GM15510 (cell line): ENCODE data around the gene KIAA0232.

Source experiments
- POLR2A ChIP-seq: IDR thresholded peaks from 3 replicates; pipeline ENCODE4 v1.6.1; 2011; ENCODE audit warnings: borderline replicate concordance; ENCODE audit not compliant: insufficient read length; ENCODE audit errors: extremely low read depth

Gene KIAA0232

DNA sequence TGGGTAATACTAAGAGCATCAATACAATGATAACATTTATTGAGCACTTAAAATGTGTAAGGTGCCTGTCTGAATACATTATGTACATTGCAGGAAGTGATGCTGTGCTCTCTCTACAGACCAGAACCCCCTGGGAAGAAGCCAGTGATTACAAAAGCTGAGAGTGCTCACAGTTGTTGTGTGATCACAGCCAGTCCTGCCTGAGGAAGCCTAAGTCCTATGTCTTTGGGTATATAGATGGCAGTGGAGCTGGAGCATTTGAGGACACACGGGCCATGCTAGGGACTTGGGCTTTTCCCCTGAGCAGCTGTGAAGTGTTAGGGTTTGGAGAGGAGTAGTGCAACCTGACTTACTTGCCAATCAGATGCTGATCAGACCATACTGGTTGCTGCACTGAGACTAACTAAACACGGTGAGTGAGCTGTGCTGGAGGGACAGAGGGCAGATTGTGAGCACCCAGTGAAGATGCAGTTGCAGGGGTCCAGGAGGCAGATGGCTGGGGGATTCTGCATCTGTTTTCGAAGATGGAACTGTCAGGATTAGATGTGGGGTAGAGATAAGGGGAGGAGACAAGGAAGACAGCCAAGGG is 66.3 kb downstream of the KIAA0232 start:
- TF ChIP-seq POLR2A = no peak

DNA sequence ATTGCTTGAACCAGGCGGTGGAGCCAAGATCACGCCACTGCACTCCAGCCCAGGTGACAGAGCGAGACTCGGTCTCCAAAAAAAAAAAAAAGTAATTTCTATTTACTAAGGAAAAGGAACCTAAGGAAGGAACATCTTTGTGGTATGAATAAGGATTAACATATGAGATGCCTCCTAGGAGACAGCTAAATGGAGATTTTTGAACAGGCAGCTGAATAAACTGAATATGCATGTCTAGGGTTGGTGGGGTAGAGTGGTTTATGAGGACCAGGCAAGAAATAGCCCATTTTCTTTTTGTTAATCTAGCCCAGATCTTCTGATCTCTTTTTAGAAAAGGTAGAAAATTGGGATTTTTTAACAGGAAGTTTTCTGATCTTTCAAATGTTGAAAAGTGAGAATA is 67.2 kb downstream of the KIAA0232 start:
- no peak for TF ChIP-seq POLR2A

DNA sequence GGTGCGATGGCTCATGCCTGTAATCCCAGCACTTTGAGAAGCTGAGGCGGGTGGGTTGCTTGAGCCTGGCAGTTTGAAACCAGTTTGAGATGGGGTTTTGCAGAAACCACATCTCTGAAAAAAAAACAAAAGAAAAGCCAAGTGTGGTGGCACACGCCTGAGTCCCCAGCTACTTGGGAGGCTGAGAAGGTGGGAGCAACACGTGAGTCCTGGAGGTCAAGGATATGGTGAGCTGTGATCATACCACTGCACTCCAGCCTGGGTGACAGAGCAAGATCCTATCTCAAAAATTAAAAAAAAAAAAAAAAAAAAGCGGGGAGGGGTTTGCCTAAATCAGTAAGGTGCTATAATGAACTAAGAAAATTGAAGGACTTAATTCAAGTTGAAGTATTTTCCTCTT is 68.9 kb downstream of the KIAA0232 start:
- no peak for TF ChIP-seq POLR2A

DNA sequence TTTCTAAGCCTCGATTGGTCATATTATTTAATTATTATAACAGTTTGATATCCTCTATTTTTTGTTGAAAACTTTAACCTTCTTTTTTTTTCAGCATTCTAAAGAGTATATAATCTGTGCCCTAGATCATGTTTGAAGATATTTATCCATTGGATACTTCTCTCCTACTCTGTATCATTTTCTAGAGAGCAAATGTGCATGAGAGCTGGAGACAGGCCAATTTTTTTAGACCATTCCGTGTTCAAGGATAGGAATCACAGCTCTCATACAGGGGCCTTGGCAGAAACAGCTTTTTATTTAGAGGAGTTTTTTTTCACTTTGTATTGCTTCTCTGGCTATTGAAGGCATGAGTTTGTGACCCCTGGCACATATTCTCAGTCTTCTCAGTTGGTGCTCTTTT is 69.4 kb downstream of the KIAA0232 start:
- no peak for TF ChIP-seq POLR2A

DNA sequence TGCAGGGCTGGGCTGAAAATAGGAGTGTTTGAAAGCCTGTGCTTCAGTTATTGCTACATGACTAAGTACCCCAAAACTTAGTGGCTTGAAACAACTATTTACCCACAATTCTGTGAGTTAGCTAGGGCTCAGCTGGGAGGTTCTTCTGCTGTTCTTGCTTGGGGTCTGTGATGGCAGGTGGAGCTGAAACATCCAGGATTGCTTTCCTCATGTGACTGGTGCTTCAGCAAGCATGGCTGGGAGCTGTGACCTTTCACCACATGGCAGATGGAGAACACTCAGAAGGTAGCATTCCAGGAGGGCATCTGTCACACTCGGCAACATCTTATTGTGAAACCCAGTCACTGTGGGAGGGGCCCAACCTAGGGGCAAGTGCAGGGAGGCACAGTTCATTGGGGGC is 70.1 kb downstream of the KIAA0232 start:
- TF ChIP-seq POLR2A = no peak

DNA sequence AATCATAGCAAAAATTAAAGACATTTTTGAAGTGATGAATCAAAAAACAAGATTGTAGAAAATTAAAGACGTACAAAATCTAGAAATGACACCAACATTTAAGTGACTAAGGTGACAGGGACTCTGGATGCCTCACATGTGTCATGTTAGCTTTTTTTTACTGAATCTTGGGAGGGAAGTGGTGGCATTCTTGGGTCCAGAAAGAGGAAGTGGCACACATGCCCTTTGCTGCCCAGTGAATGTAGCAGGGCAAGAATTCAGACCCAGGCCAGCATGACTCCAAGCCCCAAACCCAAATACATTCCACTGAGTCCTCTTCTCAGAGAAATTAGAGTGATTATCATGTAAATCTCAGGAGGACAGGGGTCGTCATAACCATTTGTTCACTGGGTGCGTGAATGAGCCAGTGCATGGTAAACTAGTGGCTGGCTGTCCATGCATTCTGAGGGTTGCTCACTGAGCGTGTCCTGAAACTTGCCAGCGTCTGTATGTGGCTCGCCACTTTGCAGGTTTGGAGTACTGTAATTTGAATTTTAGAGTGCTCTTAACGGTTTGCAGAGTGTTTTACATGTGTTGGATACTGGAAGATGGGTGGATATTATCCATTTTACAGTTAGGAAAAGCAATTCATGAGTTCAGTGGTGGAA is 71.7 kb downstream of the KIAA0232 start:
- no peak for TF ChIP-seq POLR2A

DNA sequence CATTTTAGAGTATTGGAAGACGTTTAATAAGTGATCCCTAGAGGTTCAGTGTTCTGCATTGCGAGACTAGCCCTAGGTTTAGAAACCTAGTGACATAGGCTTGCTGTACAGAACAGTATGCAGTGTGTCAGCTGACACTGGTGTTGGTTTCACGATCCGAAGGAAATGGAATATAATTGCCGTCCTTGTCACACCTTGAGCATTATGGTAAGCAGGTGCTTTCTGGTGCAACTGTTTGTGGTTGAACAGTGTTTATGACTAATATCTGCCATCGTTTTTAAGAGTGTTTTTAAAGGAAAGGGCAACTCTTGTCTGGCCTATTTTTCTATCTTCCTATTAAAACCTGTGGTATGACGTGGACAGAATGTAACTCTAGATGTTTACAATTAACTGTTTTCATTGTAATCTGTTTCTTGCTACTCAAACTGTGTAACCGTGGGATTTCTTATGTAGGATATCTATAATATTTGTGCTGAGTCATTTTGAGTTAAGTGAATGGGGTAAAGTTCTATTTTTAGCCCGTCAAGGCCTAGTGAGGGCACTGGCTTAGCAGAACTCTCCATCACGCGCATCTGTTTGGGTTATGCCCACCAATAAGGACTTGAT is 73.3 kb downstream of the KIAA0232 start:
- TF ChIP-seq POLR2A = no peak

DNA sequence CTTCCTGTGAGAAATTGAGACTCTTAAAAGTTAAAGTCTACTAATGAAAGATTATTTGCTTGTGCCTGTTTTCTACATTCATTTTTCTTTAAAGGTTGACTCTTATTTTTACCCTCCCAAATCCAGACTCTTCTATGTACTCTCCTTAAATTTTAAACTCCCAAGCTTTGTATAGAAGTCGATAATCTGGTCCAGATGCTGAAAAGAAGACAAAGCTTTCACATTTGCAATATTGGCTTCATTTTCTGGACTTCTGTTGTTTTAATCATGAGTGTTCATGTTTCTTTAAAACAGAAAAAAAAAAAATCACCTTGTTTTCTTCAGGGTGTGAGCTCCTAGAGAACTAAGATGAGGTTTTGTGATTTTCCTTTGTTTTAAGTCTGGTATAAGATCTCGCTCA is 73.9 kb downstream of the KIAA0232 start:
- no peak for TF ChIP-seq POLR2A

DNA sequence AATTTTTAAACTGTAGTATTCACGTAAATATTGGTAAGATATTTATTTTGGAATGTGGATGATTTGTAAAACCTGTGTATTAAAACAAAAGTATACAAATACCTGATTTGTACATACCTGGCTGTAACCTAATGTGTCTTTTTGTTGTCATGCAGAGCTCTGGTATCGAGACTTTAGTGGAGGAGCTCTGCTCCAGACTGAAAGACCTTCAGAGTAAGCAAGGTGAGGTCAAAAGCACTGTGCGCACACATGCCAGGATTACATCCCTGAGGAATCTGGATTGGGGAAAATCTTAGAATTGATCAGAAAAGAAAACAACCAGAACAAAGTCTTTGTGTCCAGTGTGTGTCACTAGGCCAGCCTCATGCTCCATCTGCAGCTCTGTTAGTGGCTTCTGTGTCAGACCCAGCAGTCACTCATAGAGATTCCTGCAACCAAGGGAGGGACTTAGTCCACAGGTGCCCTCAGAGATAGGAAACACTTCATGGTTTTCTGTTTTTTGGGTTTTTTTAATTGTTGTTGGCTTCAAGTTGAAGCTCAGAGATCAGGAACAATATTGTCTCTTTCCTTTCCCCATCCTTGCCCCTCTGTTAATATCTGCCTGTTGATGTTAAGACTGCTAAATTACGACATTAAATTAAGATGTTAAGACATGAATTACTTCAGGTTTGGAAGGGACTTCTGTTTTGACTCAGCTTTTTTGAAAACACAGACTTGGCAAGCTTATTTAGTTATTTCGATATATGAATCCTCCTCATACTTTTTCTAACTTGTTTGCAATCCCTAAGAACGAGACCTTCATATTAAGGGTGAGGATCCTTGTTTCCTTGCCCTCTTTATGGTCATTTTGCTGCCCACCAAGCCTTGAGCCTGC is 74.7 kb downstream of the KIAA0232 start:
- no peak for TF ChIP-seq POLR2A

DNA sequence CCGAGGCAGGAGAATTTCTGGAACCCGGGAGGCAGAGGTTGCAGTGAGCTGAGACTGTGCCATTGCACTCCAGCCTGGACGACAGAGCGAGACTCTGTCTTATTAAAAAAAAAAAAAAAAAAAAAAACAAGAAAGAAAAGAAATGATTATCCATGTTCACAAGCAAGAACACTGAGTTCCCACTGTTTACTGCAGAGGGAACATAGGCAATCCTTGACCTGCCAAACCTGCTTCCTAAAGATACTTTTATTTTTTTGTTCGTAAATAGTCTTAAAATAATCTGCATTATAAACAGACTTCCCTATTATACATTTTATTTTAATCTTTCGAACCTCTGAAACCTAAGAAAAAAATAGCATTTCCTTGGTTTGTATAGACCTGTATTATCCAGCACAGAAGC is 76.5 kb downstream of the KIAA0232 start:
- no peak for TF ChIP-seq POLR2A

DNA sequence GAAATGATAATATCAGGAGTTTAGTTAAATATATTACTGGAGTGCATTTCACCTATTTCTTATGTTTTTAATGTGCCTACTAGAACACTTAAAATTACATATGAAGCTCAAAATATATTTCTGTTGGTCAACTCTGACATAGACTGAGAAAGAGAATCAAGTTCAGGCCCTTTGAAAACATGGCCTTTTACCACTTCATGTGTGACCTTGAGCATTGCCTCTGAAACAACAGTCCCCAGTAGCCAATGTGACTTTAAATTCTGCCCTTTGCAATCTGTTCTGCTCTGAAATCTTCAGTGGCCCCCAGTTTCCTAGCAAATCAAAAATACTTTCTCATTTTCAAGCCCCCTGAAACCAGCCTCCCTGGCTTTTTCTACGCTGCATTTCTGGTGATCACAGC is 77.0 kb downstream of the KIAA0232 start:
- TF ChIP-seq POLR2A = no peak

DNA sequence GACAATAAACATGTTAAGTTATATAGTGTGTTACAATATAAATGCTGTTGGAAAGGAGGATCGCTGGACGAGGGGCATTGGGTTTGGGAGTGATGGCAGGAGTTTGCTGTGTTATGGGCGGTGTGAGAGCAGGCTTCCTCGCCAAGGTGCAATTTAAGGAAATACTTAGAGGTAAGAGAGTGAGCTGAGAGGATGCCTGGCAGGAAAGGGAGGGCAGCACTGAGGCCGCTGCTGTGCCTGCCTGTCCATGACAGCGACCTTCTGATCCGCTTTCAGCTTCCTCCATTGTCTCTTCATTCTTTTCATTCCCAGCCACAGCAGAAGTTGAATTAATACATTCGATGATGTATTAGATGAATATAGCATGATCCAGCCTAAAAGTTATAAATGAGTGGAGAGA is 85.9 kb downstream of the KIAA0232 start:
- no peak for TF ChIP-seq POLR2A

DNA sequence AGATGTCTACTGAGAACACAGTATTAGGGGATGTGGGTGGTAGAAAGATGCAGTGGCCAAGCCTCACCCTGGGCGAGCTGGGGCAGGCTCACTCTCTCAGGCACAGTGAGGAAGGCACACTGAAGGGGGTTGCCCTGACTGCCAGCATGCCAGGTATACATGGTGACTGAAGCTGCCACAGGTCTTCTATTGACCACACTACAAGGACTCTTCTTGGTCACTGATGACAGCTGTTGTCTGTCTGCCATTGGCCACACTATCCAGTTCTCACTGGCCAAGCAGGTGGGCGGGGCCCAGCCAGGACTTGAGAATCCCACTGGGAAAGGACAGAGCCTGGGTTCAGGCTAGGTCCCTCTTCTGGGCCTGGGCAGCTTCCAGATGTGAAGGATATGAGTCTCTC is 87.4 kb downstream of the KIAA0232 start:
- no peak for TF ChIP-seq POLR2A

DNA sequence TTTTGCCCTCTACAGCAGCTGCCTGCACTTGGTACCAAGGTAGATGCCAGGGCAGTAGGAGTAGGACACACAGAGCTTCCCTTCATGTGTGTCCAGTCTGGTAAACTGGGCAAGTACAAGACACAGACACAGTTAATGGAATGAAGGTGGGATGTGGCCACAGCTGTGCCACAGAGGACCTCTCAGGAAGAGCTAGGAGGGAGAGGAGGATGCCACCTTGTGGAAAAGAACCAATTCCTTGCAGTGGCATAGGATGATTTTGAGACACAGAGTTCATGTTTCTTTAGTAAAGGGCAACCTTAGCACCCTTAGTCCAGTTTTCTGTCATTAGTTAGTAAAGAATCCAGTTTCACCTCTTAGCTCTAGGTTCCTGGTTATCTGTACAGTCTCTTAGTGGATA is 90.8 kb downstream of the KIAA0232 start:
- no peak for TF ChIP-seq POLR2A

DNA sequence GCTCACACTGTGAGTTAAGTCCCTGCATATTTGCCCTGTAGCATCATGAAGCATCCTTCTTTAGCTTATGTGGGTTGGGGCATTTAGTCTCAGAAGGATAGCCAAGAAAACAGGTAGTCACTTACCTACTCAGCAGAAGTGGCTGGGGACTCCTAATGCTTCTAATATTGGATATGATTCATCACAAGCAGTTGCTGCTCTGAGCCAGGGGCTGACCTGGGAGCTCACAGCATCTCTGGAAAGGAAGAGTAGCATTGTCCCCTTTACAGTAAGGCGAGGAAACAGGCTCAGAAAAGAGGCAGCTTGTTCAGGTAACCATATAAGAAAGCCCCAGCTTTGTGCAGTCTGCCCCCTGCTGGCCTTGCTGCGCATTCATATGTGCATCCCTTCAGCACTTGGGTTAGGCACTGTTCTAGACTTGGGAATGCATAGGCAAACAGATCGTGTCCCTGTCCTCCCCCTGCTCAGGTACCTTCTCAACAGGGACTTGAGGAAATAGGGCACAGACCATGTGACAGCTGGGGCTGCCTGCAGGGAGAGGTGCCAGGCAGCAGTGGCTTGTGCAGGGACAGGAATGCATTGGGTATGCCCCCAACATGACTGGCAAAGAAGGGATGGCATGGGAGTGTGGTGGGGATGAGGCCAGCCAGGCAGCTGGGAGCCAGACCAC is 91.4 kb downstream of the KIAA0232 start:
- TF ChIP-seq POLR2A = no peak
